ENCODE results near the gene FBXO46. TPM values are rescaled to one million over a fixed set of nuclear protein-coding genes. Genes with fewer than 3 reads are reported as not detected.
A peak's percentile ranks its signal among the peaks of the same experiment; 100 is the strongest.

Gene FBXO46
- total and polyA plus RNA-seq, 10 of the 15 experiments (the other 5 are each of a cell fraction or from before 2014, with no cell fraction given): 2.5 to 61.5 (median 13.7) TPM

DNA sequence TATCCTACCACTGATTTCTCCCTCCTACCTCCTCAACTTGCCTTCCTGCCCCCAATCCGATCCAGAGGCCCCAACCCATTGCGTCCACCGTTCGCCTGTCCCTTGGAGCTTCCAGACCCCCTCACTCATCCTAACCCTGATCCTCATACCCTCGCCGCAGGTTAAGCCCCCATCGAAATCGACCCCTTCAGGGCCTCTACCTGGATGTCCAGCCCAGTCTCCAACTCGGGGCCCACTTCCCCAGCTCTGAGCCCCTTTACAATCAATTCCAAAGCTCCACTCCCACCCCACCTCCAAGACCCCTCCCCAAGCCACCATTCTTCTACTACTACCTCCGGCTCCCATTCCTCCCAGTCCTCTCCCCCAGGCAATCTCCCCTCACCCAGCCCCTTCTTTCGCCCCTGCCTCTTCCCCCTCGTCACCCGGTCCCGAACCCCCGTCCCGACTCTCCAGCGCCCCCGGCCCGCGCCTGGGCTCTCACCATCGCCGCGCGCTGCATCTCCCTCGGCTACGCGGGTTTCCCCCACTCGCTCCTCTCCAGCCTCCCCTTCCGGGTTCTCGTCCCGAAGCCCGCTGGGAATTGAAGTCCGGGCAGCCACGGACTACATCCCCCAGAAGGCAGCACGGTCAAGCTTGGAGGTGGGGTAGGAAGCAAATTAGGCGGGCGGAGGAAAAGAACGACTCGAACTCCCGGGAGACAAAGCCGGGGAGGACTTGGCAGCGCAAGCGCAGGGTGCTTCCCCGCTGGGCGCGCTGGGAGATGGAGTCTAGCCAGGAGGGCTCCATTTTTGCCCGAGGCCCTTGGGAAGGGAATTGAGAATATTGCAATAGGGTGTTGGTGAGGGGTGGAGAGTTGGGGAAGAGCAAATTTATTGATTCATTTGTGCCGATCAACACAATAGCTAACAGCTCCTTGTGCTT lies at the start of gene FBXO46 (continued):
- TF ChIP-seq ZNF274 (IDR thresholded peaks at IDR 0.05; ENCODE audit: insufficient read depth, insufficient read length) (no peak), SPI1 (IDR thresholded peaks at IDR 0.05; ENCODE audit: borderline replicate concordance, insufficient read depth, low read depth, low read length) (no peak), FOXK2 (IDR thresholded peaks at IDR 0.05) (no peak), CBX3 (IDR thresholded peaks at IDR 0.05; ENCODE audit: borderline replicate concordance, low read depth) (no peak), POLR2A (IDR thresholded peaks at IDR 0.05; ENCODE audit: low read depth, low read length) (peak; percentile 87), SMAD5 (IDR thresholded peaks at IDR 0.05; ENCODE audit: low read depth) (peak; percentile 73; the same call in 1 of the 2 replicates), EZH2 (IDR thresholded peaks at IDR 0.05; ENCODE audit: borderline replicate concordance, control insufficient read depth, low read depth, low read length) (no peak), NR2F1 (conservative IDR thresholded peaks at IDR 0.05) (no peak), FOXM1 (IDR thresholded peaks at IDR 0.05; ENCODE audit: low read depth, low read length) (no peak), RBBP5 (conservative IDR thresholded peaks at IDR 0.05) (no peak), MEF2B (IDR thresholded peaks at IDR 0.05; ENCODE audit: partially characterized antibody, poor library complexity, severe bottlenecking) (peak; percentile 96)
- TF ChIP-seq, protein P1, sequence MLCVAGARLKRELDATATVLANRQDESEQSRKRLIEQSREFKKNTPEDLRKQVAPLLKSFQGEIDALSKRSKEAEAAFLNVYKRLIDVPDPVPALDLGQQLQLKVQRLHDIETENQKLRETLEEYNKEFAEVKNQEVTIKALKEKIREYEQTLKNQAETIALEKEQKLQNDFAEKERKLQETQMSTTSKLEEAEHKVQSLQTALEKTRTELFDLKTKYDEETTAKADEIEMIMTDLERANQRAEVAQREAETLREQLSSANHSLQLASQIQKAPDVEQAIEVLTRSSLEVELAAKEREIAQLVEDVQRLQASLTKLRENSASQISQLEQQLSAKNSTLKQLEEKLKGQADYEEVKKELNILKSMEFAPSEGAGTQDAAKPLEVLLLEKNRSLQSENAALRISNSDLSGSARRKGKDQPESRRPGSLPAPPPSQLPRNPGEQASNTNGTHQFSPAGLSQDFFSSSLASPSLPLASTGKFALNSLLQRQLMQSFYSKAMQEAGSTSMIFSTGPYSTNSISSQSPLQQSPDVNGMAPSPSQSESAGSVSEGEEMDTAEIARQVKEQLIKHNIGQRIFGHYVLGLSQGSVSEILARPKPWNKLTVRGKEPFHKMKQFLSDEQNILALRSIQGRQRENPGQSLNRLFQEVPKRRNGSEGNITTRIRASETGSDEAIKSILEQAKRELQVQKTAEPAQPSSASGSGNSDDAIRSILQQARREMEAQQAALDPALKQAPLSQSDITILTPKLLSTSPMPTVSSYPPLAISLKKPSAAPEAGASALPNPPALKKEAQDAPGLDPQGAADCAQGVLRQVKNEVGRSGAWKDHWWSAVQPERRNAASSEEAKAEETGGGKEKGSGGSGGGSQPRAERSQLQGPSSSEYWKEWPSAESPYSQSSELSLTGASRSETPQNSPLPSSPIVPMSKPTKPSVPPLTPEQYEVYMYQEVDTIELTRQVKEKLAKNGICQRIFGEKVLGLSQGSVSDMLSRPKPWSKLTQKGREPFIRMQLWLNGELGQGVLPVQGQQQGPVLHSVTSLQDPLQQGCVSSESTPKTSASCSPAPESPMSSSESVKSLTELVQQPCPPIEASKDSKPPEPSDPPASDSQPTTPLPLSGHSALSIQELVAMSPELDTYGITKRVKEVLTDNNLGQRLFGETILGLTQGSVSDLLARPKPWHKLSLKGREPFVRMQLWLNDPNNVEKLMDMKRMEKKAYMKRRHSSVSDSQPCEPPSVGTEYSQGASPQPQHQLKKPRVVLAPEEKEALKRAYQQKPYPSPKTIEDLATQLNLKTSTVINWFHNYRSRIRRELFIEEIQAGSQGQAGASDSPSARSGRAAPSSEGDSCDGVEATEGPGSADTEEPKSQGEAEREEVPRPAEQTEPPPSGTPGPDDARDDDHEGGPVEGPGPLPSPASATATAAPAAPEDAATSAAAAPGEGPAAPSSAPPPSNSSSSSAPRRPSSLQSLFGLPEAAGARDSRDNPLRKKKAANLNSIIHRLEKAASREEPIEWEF (IDR thresholded peaks at IDR 0.05; ENCODE audit: insufficient replicate concordance, low read depth, low read length): no peak
- TF ChIP-seq, protein P2, sequence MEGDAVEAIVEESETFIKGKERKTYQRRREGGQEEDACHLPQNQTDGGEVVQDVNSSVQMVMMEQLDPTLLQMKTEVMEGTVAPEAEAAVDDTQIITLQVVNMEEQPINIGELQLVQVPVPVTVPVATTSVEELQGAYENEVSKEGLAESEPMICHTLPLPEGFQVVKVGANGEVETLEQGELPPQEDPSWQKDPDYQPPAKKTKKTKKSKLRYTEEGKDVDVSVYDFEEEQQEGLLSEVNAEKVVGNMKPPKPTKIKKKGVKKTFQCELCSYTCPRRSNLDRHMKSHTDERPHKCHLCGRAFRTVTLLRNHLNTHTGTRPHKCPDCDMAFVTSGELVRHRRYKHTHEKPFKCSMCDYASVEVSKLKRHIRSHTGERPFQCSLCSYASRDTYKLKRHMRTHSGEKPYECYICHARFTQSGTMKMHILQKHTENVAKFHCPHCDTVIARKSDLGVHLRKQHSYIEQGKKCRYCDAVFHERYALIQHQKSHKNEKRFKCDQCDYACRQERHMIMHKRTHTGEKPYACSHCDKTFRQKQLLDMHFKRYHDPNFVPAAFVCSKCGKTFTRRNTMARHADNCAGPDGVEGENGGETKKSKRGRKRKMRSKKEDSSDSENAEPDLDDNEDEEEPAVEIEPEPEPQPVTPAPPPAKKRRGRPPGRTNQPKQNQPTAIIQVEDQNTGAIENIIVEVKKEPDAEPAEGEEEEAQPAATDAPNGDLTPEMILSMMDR (IDR thresholded peaks at IDR 0.05 in 2 of 3, conservative IDR thresholded peaks at IDR 0.05 in 1 of 3; ENCODE audit: control insufficient read depth in 2 of 3, extremely low read depth in 1 of 3, insufficient read depth in 1 of 3, low read depth in 3 of 3, low read length in 3 of 3): peak; percentile 28 to 40 (median 35); a peak in 5 of 6 replicates
- TF ChIP-seq, protein P3, sequence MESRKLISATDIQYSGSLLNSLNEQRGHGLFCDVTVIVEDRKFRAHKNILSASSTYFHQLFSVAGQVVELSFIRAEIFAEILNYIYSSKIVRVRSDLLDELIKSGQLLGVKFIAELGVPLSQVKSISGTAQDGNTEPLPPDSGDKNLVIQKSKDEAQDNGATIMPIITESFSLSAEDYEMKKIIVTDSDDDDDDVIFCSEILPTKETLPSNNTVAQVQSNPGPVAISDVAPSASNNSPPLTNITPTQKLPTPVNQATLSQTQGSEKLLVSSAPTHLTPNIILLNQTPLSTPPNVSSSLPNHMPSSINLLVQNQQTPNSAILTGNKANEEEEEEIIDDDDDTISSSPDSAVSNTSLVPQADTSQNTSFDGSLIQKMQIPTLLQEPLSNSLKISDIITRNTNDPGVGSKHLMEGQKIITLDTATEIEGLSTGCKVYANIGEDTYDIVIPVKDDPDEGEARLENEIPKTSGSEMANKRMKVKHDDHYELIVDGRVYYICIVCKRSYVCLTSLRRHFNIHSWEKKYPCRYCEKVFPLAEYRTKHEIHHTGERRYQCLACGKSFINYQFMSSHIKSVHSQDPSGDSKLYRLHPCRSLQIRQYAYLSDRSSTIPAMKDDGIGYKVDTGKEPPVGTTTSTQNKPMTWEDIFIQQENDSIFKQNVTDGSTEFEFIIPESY (IDR thresholded peaks at IDR 0.05): no peak
- TF ChIP-seq, protein P4, sequence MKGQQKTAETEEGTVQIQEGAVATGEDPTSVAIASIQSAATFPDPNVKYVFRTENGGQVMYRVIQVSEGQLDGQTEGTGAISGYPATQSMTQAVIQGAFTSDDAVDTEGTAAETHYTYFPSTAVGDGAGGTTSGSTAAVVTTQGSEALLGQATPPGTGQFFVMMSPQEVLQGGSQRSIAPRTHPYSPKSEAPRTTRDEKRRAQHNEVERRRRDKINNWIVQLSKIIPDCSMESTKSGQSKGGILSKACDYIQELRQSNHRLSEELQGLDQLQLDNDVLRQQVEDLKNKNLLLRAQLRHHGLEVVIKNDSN (IDR thresholded peaks at IDR 0.05; ENCODE audit: borderline replicate concordance, extremely low read length, insufficient read depth, low read depth, low read length): no peak
